DMS 273 treated with DMSO at 0.1 percent for 48 hours (cell line): Measurements from ENCODE around the gene IQSEC1.

Experiments
- DNase-seq: peaks from one replicate; lab custom pipeline; 2025; lab: John Stamatoyannopoulos, UW

The IQSEC1 gene

DNA sequence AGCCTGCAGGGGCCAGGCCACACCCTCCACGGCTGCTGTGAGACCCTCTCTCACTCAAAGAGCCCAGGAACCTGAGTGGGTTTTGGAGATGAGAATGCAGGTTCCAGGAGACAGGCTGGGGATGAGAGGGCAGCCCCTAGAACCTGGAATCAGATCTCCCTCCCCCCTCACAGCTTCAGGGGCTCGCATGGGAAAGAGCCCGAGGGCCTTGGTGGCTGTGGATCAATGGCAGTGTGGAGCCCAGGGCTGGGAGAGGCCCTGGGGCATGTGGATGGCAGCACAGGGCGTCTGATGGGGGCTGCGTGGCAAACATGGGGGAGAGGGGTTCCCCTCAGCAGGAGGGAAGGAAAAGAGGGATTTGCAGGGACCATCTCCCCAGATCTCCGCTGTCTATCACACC is 119.0 kb downstream of the IQSEC1 start:
- no peak for DNase-seq

DNA sequence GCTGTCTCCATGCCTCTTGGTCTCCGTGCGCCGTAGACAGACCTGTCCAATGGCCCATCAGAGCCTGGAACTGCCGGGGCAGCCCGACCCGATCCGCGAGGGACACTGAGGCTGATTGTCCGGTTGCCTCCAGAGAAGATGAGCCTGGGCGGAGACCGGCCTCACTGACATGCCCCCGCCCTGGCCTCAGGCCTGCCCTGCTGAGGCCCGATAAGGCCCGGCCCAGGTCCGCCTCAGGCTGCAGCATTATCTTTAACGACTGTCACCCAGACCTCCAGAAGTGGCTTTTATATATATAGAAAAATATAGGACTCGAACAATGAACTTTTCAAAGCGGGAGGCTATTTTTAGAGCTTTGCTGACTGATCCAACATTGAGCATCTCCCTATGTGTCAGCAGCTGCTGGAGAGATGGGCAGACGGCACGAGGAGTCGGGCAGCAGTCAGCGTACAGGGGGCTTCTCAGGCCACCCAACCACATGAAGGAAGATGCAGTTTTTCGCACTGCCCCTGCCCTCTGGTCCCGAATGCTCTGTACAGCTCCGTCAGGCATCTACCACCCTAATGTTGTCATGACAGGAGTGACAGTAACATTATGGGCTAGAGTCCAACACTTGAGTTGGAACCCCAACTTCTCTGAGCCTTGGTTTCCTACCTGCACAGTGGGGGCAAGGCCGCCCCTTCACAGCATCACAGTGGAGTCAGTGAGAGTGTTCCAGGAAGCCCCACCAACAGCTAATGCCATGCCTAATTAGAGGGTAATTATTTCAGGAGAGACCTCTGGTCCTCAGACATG is 119.8 kb downstream of the IQSEC1 start:
- no peak for DNase-seq

DNA sequence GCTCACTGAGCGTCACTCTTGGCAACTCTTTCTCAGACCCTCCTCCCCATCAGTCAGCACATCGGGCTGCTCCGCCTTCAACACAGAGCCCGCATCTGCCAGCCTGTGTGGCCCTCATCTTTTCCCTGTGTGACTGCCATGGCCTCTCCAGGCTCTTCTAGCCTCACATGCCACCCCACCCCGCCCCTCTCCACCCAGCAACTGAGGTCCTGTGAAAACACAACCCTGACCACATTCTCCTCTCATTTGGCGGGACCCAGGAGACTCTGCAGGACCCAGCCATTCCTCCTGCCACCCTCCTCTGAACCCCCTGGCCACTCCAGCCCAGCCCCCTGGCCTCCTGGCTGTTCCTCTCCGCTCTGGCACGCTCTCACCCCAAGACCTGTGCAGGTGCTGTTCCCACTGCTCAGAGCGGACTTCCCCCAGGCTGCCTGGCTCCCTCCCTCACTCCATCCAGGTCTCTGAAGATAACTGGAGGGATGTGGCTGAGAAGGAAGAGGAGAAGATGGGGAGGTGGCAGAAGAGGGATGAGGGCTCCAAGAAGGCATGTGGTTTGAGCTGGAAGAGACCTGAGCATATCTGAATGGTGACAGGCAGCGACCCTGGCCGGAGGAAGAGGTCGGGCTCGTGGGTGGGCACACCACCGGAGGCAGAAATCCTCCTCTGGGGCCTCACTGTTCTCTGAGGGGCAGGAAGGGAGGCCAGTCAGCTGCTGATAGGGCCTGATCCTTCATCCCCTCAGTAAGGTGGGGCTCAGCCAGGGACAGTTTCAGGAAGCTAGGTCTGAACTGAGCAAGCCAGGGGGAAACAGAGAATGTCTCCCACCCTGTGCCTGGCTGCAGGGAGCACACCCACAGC is 120.7 kb downstream of the IQSEC1 start:
- no peak for DNase-seq

DNA sequence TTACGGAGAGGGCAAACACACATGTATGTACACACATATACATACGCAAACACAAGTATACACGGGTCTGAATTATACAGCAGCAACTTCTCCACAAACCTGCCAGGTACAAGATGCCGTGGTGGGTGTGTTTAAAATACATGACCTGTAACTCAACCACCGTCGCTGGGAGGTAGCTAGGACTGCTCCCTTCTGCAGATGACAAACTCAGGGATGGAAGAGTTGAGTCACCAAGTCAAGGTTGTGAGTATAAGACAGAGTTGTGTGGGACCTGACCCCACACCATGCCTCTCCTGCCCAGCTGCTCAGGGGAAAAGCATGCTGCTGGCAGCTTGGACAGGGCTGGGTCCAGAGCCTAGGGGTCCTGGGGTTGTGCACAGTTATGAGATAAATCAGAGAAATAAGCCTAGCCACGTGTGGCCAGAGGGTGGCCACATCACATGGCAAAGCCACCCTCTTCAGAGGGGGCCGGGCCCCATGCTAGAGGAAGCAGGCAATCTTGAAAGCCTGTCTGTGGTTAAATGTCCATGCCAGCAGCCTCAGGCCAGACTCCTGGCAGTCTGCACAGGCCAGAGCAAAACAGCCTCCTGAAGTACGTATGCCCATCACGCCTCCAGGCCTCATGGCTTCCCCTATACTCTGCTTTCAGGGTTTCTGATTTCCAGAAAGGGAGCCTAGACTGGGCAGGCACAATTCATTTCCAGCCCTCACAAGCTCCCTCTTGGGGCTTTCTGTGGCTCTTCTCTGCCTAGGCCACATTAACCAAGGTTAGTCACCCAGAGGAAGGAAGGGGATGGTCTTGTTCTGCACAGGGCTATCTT is 124.1 kb downstream of the IQSEC1 start:
- no peak for DNase-seq

DNA sequence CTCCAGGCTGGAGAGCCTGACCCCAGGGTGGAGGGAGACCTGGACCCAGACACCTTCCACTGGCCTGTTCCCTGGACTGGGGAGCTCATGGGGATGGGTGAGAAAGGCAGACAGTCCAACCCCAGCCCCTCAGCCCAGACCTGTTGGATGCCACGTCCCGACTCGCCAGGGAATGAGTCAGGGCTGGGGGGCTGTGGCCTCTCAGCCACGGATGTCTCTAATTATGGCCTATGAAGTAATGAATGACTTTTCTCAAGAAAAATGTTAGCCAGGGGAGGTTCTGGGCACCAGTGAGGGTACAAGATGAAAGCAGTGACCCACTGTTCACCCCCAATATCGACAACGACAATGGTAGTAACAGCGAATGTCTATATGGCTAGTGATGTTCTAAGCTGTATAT is 124.9 kb downstream of the IQSEC1 start:
- DNase-seq, result no peak

DNA sequence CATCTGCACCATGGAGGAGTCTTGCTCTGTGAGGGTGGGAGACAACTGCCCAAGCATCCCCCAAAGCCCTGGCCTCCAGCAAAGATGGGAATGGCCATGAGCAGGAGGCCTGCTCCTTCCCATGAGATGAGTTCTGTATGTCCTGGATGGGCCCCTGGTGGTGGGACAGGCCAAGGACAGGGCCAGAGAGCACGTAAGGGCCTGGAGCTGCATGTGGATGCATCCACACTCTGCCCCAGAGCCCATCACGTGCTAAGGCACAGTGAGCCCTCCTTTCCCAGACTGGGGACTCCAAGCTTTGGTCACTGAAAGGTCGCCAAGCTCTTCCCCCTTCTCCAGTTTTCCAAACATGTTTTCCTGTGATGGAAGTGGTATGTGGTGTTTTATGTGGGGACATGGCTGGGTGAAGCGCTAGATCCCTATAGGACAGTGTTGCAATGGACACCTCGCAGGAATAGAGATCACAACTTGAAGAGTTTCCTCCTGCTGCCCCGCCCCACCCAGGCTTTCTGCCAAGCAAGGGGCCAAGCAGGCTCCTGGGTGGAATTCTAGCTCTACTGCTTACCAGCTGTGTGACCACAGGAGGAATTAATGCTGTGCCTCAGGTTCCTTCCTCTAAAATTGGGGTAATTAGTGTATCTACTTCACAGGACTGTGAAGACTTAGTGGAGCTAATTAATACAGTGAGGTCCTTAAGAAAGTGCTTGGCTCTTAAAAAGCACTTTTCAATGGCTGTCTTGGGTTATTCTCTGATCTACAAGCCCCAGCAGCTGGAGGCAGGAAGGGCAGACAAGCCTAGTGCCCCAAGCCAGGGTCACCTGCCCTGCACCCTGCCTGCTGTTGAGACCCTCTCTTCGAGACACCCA is 125.5 kb downstream of the IQSEC1 start:
- no peak for DNase-seq

DNA sequence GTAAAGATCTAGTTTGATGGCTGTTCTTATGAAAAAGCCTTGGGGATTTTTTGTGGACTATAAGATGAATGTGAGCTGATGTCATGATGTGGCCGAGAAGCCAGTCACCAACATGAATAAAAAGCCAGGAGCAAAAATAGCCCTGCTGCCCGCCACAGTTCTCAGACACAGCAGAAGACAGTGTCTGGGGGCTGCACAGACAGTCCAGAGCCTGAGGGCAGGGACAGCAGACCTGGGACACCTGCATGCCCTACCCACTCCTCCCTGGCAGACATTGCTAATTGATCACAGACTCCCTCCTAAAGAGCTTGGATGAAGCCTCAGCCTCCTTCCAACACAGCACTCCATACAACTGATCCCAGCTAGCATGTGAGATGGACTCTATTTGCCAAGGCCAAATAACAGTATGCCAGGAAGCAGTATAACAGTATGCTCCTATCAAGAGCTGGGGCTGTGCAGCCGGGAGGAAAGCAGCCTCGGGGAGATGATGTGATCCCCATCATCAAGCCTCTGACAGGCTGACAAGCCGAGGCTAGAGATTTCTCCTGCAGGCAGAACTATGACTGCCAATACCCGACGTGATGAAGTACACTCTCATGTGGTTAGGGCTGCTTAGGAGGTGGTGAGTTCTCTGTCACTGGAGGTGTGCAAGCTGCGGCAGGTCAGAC is 126.4 kb downstream of the IQSEC1 start:
- no peak for DNase-seq

DNA sequence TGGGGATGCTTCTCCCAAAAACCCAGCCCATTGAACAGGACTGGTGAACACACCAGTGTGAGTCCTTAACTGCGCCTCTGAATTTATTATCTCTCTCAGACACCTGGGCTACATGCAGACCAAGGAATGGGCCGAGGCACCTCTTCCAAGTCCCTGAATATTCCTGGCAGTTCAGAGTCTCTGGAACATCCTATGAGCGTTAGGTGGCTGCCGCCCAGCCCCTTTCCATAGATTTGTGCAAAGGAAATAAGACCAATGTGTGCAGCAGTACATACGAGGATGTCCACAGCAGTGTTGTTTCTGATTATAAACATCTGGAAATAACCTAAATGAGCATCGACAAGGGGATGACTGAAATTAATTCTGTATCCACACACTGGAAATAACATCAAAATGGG is 127.0 kb downstream of the IQSEC1 start:
- no peak for DNase-seq

DNA sequence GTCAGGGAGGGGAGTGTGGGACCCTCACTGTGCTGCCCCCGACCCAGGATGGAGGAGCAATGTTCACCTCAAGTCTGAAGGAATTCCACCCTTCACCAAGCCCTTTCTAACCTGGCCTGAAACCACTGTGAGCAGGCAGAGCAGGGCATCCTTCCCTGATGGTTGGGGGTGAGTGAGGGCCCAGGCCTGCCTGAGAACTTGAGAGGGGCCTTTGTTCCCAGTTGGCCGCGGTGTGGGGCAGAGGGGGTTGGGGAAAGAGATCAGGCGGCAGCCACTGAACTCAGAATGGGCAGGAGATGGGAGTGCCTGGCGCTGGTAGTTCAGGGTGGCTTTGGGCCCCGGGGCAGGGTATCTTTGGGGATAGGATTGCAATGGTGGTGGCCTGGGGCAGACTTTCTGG is 128.4 kb downstream of the IQSEC1 start:
- DNase-seq, result no peak

DNA sequence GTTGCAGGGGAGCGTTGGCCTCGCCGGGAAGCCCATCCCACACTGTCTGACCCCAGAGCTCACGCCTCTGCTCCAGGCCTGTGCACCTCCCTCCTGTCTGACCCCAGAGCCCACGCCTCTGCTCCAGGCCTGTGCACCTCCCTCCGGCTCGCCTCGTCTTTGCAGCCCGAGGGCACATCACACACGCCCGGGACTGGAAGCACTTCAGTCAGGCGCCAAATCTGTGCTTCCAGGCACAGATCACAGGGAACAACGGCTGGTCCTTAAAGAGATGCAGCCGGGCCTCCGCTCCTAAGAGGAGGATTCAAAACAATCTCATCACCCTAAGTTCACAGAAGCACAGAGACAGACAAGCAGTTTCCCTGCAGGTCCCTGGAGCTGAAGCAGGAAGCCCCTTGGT is 128.8 kb downstream of the IQSEC1 start:
- no peak for DNase-seq

DNA sequence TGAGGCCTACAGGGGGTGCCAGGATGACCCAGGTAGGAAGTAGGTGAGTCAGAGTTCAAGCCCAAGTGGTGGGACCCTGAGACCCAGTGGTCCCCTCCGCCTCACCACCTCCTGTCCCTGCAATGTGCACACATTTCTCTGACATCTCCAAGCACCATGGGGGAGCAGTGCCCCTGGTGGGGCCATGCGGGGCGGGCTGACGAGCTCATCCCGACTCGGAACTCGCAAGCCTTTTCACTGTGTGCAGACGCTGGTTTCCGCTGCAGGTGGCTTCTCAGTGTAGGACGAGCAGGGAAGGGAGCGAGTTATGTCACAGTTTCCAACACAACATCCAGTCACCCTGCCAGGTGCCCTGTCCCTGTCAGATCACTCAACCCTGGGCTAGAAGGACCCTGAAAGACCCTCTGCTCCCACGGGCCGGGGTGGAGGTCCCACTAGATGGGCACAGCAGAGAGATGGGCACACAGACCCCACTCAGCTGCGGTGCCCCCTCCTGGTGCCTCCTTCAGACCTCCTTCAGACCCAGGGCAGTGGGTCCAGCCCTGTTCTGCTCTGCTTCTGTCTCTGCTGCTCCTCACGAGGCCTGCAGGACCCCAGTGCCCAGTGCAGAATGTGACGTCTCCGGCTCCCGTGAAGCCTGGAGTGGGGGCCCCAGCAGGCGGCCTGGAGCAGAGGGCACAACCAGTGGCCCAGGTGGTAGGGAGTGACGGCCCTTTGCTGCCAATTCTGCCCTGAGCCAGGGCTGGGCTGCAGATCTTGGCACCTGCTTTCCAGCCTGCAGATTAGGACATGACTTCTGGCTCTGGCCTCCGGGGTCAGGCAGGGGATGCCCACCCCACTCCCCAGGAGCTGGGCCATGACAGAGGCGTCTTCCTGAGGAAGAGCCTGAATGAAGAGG is 129.9 kb downstream of the IQSEC1 start:
- no peak for DNase-seq

DNA sequence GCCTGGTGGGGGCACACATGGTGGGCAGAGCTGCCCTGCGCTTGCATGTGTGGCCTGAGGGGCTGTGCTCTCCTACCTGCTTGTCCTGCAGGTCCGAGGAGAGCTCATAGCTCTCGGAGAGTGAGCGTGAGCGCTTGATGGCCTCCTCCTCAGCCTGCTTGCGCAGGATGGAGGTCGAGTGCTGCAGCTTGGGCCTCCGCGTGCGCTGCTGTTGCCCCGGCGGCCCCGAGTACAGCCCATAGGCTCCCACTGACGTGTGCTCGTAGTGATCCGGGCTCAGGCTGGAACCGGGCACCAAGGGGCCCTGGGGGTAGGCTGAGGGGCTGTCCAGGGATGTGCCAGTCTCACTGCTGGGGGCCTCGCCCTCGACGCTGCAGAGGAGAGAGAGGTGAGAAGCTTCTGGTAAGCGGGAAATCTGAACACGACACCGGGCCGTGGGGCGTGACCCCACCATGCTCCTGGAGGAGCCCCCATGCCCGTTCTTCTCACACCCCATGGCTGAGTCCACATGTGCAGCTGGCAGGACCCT is 131.7 kb downstream of the IQSEC1 start:
- DNase-seq, result no peak

DNA sequence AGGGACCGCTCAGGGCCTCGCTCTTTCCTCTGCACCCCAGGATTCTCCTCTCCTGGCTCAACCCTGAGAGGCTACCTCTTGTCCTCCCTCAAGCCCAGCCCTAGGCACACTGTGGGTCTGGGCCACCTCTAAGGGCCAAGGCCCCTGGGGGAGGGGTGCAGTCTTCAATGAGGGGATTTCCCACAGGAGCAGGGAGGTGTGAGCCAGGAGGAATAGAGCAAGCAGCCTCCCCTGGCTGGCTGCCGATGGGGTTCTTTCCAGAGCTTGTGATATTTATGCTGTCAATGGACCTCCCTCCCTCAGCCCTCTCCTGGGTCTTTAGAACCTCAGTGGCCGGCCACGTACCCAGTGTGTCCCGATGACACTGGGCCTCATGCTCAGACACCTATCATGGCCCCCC is 132.4 kb downstream of the IQSEC1 start:
- no peak for DNase-seq

DNA sequence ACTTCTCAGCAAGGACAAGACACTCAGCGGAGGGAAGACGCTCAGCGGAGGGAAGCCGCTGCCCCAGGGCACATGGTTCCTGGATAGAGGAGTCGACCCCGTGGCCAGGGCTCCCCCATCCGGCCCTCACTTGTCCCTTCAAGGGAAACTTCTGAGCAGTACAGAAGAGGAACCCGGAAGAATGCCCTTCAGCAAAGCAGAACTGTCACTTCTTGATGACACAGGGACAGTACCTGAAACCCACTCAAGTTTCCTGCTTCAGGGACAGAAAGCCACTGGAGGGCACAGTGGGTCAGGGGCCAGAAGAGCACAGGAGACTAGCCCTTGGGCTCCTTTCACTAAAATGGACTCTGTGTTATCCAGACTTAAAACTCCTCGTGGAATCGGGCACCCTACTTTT is 134.1 kb downstream of the IQSEC1 start:
- DNase-seq, result no peak

DNA sequence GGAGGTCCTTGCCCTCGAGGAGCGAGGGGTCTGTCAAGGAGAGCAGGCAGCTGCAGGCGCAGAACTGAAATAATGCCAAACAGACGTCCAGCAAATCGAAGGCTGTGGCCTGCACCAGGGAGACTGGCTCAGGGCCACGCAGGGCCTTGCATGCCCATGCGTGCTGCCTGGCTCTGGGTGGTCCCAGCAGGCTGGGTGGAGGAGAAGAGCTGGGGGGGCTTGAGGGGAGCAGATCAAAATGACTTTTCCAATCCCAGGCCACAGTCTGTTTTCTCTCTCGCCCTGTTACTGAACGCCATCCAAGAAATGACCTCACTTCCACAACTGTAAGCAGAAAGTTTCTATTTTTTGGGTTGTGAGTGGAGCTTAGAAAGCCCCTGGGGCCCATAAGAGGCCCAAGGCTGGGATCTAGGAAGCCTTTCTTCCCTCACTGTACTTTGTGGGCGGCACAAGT is 134.9 kb downstream of the IQSEC1 start:
- no peak for DNase-seq

DNA sequence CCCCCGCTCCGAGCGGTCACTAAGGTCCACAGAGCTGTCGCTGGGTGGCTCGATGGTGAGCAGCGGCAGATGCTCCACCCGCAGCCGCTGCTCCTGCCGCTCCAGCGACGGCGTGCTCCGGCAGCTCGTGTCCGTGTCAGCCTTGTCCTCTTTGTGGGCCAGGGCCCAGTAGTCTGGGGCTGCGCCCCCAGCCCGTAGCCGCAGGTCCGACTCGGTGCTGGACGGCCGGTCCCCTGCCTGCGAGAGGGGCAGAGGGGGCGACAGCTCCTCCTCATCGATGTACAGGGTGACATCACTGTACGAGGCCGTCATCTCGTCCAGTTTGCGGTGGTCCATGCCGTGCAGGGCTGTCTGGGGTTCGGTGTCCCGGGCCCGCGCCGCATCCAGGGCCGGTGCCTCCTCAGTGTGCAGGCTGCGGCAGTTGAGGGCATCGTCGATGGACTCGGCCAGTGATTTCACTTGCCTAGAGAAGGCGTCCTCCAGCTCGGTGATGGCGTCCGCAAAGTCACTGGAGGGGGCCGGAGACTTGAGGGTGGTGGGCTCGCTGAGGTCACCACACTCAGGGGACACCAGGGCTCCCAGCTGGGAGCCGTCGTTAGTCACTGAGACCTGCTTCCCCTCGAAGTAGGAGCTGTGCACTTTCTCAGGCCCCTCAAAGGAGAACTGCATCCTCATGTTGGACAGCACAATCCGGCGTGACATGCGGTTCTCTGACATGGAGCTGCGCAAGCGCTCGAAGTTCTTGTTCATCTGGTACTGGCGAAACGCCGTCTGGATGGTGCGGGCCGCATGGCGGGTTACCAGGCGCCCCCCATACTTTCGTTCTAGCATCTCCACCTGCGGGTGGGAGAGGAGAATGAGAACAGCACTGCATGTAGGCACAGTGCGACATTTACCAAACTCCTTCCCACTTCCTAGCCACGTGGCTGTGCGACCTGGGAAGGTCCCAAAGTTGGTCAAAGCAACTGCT is 137.1 kb downstream of the IQSEC1 start:
- no peak for DNase-seq

DNA sequence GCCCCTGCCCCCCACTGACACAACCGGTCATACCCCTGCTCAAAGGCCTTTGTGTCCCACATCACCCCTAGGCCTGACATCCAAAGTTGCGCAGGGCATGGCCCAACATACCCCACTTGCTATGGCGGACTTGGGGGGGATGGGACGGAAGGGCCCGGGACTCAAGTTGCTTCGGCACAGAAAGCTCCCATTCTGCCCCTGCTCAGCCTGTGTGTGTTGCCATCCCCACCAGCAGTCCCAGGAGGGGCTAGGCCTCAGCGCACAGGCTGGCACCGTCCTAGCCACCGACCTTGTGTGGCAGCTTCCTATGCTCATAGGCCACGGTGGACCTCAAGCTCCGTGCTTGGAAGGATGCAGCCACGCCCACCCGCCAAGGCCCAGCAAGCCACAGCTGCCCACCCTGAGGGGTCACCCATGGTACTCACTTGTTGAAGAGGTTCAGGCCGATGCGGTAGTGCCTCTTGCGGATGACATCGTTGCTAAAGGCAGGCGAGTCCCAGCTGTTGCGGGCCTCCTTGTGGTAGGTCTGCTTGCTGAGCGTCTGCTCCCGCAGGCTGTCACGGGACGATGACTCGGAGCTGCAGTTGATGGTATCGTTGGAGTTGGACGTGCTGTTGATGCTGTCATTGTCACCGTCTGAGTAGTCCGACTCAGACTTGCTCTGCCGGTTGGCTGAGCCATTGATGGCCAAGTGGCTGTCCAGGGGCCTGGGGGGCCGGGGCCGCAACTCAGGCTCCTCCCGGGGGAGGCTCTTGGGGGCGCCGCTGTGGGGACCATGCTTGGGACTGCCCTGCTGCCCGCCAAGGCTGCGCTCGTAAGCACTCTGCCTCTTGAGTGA is 138.0 kb downstream of the IQSEC1 start:
- no peak for DNase-seq
